Thyroid gland (tissue), 4 donors: ENCODE results near the gene SMIM30.
"Not testable (repeated sequence)": the region's sequence is repeated elsewhere in the genome, so short reads cannot be mapped to it uniquely, and the experiment has no call there.

Experiments used
- POLR2A ChIP-seq, 2 donors: fragments of 450-650 bp; IDR thresholded peaks; one replicate each; pipeline ENCODE4 v1.6.1; 2017; ENCODE audit warnings: antibody characterized with exemption in 2 of 2, mild to moderate bottlenecking in 2 of 2, moderate library complexity in 1 of 2
- TF ChIP-seq, protein P1 (sequence below), 6 experiments: fragments of 200-600 bp in 3 of 6; fragments of 450-650 bp in 3 of 6; sonication (generic) in 3 of 6; IDR thresholded peaks; one replicate each; pipeline ENCODE4 v1.5.1; 2016 to 2019; ENCODE audit warnings: antibody characterized with exemption in 6 of 6, mild to moderate bottlenecking in 2 of 6, inconsistent platforms in 1 of 6, moderate library complexity in 1 of 6

DNA sequence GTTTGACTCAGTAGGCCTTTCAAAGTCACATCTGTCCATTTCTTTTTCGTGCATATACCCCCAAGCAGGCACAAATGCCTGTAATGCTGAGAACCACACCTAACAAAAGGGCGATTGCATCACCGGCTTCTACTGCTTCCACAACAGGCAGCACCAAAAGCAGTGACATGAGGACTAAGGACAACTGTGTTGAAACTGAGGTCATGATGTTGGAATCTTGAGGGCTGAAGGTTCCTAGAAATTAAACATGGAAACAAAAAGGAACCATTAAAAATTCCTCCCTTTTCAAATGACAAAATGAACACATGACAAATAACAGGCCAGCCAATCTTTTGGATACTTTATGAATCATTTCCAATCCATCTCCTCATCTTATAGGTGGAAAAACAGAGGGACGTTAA is 980 bp downstream of the SMIM30 start:
- TF ChIP-seq, protein P1, sequence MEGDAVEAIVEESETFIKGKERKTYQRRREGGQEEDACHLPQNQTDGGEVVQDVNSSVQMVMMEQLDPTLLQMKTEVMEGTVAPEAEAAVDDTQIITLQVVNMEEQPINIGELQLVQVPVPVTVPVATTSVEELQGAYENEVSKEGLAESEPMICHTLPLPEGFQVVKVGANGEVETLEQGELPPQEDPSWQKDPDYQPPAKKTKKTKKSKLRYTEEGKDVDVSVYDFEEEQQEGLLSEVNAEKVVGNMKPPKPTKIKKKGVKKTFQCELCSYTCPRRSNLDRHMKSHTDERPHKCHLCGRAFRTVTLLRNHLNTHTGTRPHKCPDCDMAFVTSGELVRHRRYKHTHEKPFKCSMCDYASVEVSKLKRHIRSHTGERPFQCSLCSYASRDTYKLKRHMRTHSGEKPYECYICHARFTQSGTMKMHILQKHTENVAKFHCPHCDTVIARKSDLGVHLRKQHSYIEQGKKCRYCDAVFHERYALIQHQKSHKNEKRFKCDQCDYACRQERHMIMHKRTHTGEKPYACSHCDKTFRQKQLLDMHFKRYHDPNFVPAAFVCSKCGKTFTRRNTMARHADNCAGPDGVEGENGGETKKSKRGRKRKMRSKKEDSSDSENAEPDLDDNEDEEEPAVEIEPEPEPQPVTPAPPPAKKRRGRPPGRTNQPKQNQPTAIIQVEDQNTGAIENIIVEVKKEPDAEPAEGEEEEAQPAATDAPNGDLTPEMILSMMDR (IDR thresholded peaks at IDR 0.05), result not testable (repeated sequence)
- not testable (repeated sequence) for TF ChIP-seq POLR2A (IDR thresholded peaks at IDR 0.05)
